Tibial nerve (tissue), 4 donors: Measurements from ENCODE around the gene HAL. TPM values are rescaled to one million over a fixed set of nuclear protein-coding genes. Genes with fewer than 3 reads are reported as not detected.

Experiments used
- DNase-seq, 2 donors: peaks; one replicate each; pipeline ENCODE4 v3.0.0-alpha.2; 2019; ENCODE audit warnings: low spot score in 2 of 2
- H3K27ac ChIP-seq, 4 donors: fragments of 200-600 bp; sonication (generic) in 3 of 4; one replicate each; pipeline ENCODE4 v1.5.1; 2017 to 2019; ENCODE audit warnings: mild to moderate bottlenecking in 1 of 4
- H3K27me3 ChIP-seq, 2 donors: fragments of 200-600 bp; sonication (generic) in 1 of 2; one replicate each; pipeline versions ENCODE4 v1.5.1 to v1.6.0; 2017 to 2019
- H3K36me3 ChIP-seq, 3 donors: fragments of 200-600 bp; sonication (generic); one replicate each; pipeline ENCODE4 v1.5.1; 2018 to 2019
- H3K4me1 ChIP-seq, 4 donors: fragments of 200-600 bp; sonication (generic) in 3 of 4; one replicate each; pipeline ENCODE4 v1.5.1; 2017 to 2019
- H3K4me3 ChIP-seq, 4 donors: fragments of 200-600 bp; sonication (generic) in 3 of 4; one replicate each; pipeline ENCODE4 v1.5.1; 2017 to 2019; ENCODE audit warnings: mild to moderate bottlenecking in 1 of 4, moderate library complexity in 1 of 4
- H3K9me3 ChIP-seq, 4 donors: fragments of 200-600 bp; sonication (generic) in 3 of 4; one replicate each; pipeline ENCODE4 v1.5.1; 2017 to 2019
- EP300 ChIP-seq, 2 donors: sonication (generic); formaldehyde crosslinking; IDR thresholded peaks; one replicate each; pipeline ENCODE4 v1.6.1; 2017; ENCODE audit warnings: antibody characterized with exemption in 2 of 2, mild to moderate bottlenecking in 1 of 2
- POLR2A ChIP-seq, 2 donors: fragments of 450-650 bp; IDR thresholded peaks; one replicate each; pipeline ENCODE4 v1.6.1; 2017; ENCODE audit warnings: antibody characterized with exemption in 2 of 2, mild to moderate bottlenecking in 2 of 2, moderate library complexity in 2 of 2
- WGBS, 2 donors: methylation state at CpG; one replicate each; pipeline ENCODE4 v1.1.5; 2018; 5-methylcytosine and 5-hydroxymethylcytosine counted together
- total RNA-seq, 4 donors: library from RNA; depleted of rRNA; stranded (reverse); fragments of >200 nt; gene quantifications; one replicate each; pipeline ENCODE4 v1.1.0, GENCODE V29; 2016
- TF ChIP-seq, protein P1 (sequence below), 5 experiments: fragments of 200-600 bp in 3 of 5; fragments of 450-650 bp in 2 of 5; sonication (generic) in 3 of 5; IDR thresholded peaks; one replicate each; pipeline ENCODE4 v1.5.1; 2016 to 2019; ENCODE audit warnings: antibody characterized with exemption in 5 of 5, mild to moderate bottlenecking in 3 of 5, moderate library complexity in 2 of 5

HAL gene
- total RNA-seq, 4 donors from 2014 or later: 0.20 to 1.5 (median 0.32) TPM

GRCh38 chr12:95994476-95994875 lies 1.7 kb downstream of the HAL start:
- H3K4me1 ChIP-seq: peaks cover 0 to 7% (median 0%) of the 10 kb centered on the region in 4 donors
- H3K9me3 ChIP-seq: no peaks in the 10 kb centered on the region
- H3K36me3 ChIP-seq: no peaks in the 10 kb centered on the region
- TF ChIP-seq EP300 (IDR thresholded peaks at IDR 0.05) (no peak), POLR2A (IDR thresholded peaks at IDR 0.05) (no peak)
- TF ChIP-seq, protein P1, sequence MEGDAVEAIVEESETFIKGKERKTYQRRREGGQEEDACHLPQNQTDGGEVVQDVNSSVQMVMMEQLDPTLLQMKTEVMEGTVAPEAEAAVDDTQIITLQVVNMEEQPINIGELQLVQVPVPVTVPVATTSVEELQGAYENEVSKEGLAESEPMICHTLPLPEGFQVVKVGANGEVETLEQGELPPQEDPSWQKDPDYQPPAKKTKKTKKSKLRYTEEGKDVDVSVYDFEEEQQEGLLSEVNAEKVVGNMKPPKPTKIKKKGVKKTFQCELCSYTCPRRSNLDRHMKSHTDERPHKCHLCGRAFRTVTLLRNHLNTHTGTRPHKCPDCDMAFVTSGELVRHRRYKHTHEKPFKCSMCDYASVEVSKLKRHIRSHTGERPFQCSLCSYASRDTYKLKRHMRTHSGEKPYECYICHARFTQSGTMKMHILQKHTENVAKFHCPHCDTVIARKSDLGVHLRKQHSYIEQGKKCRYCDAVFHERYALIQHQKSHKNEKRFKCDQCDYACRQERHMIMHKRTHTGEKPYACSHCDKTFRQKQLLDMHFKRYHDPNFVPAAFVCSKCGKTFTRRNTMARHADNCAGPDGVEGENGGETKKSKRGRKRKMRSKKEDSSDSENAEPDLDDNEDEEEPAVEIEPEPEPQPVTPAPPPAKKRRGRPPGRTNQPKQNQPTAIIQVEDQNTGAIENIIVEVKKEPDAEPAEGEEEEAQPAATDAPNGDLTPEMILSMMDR (IDR thresholded peaks at IDR 0.05): no peak
- no peak for DNase-seq
- H3K4me3 ChIP-seq: no peak overlapping the region
- H3K27me3 ChIP-seq: no peaks in the 10 kb centered on the region
- 80 to 87% methylated on average over 5 of the region's 5 CpGs for WGBS, 2 donors
- H3K27ac ChIP-seq: no peak overlapping the region

DNA sequence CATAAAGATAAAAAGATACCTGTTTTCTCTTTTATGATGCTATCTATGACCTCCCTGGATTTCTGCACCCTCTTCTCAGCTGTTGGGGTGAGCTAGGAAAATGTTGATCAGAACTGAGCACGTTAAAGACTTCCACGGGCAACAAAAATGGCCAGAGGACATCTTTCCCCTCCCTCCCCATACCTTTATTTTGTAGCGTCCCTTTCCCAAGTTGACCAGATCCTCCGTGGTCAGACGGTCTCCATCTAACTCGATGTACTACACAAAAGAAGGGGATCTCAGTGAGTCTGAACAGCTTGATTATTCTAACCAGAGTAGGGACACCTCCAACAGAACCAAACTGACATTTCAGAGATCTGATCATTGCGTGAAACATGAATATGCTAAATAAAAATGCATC lies 2.2 kb downstream of the HAL start:
- TF ChIP-seq, protein P1 (IDR thresholded peaks at IDR 0.05): no peak
- TF ChIP-seq EP300 (IDR thresholded peaks at IDR 0.05) (no peak), POLR2A (IDR thresholded peaks at IDR 0.05) (no peak)
- Histone ChIP-seq H3K4me1 (peaks cover 0 to 5% (median 0%) of the 10 kb centered on the region in 4 donors), H3K27ac (no peak overlapping the region), H3K36me3 (no peaks in the 10 kb centered on the region), H3K9me3 (no peaks in the 10 kb centered on the region), H3K27me3 (no peaks in the 10 kb centered on the region), H3K4me3 (no peak overlapping the region)
- 91% methylated on average over 7 of the region's 7 CpGs for WGBS, 2 donors
- DNase-seq: no peak

DNA sequence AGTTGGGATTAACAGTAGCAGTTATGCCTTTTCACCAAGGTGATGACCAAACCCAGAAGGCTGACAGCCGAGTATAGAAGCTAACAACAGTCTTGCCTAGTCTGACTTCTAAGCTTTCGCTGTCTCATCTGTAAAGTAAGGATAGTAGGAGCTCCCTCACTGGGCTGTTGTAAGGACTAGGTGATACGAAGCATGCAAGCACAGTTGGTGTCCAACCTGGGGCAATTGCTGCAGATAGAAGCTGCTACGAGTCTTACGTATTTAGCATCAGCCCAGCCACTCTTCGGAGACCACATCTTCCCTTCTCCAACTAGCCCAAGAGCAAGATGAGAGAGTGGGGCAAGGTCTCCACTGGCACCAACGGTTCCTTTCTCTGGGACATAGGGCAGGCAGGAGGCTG lies 6.0 kb downstream of the HAL start:
- Histone ChIP-seq H3K27ac (no peak overlapping the region), H3K27me3 (no peaks in the 10 kb centered on the region), H3K9me3 (no peaks in the 10 kb centered on the region), H3K36me3 (no peaks in the 10 kb centered on the region), H3K4me1 (no peaks in the 10 kb centered on the region), H3K4me3 (no peak overlapping the region)
- 70 to 71% methylated on average over 7 of the region's 7 CpGs for WGBS, 2 donors
- DNase-seq: no peak
- TF ChIP-seq POLR2A (IDR thresholded peaks at IDR 0.05): no peak
- TF ChIP-seq, protein P1 (IDR thresholded peaks at IDR 0.05): no peak
- no peak for TF ChIP-seq EP300 (IDR thresholded peaks at IDR 0.05)

DNA sequence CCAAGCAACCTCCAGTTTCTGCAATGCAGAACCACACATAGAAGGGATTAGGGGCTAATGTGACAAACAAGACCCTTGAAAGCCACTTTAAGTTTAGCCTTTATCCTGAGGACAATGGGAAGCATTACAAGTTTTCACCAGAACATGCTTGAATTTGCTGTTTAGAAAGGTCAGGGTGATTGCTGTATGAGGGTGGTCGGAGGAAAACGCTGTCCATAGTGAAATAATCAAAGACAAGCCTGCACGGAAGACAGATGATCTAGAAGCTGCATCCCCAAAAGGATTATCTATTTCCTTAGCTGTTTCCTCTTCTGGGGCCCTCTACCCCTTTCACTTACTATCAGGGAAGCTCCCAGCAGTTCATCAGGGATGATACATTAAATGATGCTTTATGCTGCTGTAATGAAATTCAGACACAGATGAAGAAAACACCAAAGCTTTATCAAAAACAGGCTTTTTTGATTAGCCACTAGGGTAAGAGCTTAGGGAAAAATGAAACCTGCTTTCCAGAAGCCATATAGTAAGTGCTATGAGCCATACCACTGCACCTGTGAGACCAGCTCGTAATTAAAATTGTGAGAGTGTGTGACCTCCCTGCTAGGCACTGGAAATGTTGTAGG lies 6.5 kb downstream of the HAL start:
- H3K4me1 ChIP-seq: no peaks in the 10 kb centered on the region
- DNase-seq: no peak
- no peaks in the 10 kb centered on the region for H3K27me3 ChIP-seq
- no peaks in the 10 kb centered on the region for H3K36me3 ChIP-seq
- 27 to 43% methylated on average over 4 of the region's 4 CpGs for WGBS, 2 donors
- H3K27ac ChIP-seq: no peak overlapping the region
- H3K9me3 ChIP-seq: no peaks in the 10 kb centered on the region
- no peak overlapping the region for H3K4me3 ChIP-seq
- TF ChIP-seq EP300 (IDR thresholded peaks at IDR 0.05) (no peak), POLR2A (IDR thresholded peaks at IDR 0.05) (no peak)
- TF ChIP-seq, protein P1 (IDR thresholded peaks at IDR 0.05): no peak

- no peak for DNase-seq
- Histone ChIP-seq H3K9me3 (no peaks in the 10 kb centered on the region), H3K27me3 (no peaks in the 10 kb centered on the region), H3K4me3 (no peak overlapping the region), H3K36me3 (no peaks in the 10 kb centered on the region), H3K4me1 (no peaks in the 10 kb centered on the region), H3K27ac (no peak overlapping the region)
- no peak for TF ChIP-seq EP300 (IDR thresholded peaks at IDR 0.05)
- no peak for TF ChIP-seq POLR2A (IDR thresholded peaks at IDR 0.05)
- TF ChIP-seq, protein P1 (IDR thresholded peaks at IDR 0.05): no peak
- WGBS, 2 donors: 78 to 81% methylated on average over 11 of the region's 11 CpGs
These were observed 7.5 kb downstream of the HAL start for GRCh38 chr12:95988506-95989275.
